ENCODE measurements around the gene SF3A2.

The SF3A2 gene

GRCh38 chr19:2242816-2243215 is 6.2 kb downstream of the SF3A2 start:
- Histone ChIP-seq H3K27ac (no peak overlapping the region), H3K4me3 (no peak overlapping the region)
- DNase-seq (ENCODE audit: low spot score): no peak
- no peak for TF ChIP-seq CTCF (IDR thresholded peaks at IDR 0.05)

GRCh38 chr19:2243274-2244124 is 6.9 kb downstream of the SF3A2 start:
- H3K4me3 ChIP-seq: no peak overlapping the region
- no peak for DNase-seq (ENCODE audit: low spot score)
- H3K27ac ChIP-seq: no peak overlapping the region
- no peak for TF ChIP-seq CTCF (IDR thresholded peaks at IDR 0.05)

- Histone ChIP-seq H3K4me3 (no peak overlapping the region), H3K27ac (no peak overlapping the region)
- DNase-seq (ENCODE audit: low spot score): no peak
- no peak for TF ChIP-seq CTCF (IDR thresholded peaks at IDR 0.05)
These were observed 7.4 kb downstream of the SF3A2 start for GRCh38 chr19:2244125-2244411.

- no peak overlapping the region for H3K27ac ChIP-seq
- TF ChIP-seq CTCF (IDR thresholded peaks at IDR 0.05): no peak
- DNase-seq (ENCODE audit: low spot score): no peak
- H3K4me3 ChIP-seq: no peak overlapping the region
These were observed 7.9 kb downstream of the SF3A2 start for GRCh38 chr19:2244486-2244885.

GRCh38 chr19:2245273-2245672 is 8.6 kb downstream of the SF3A2 start:
- no peak for DNase-seq (ENCODE audit: low spot score)
- Histone ChIP-seq H3K27ac (no peak overlapping the region), H3K4me3 (no peak overlapping the region)
- TF ChIP-seq CTCF (IDR thresholded peaks at IDR 0.05): no peak

- Histone ChIP-seq H3K4me3 (no peak overlapping the region), H3K27ac (no peak overlapping the region)
- TF ChIP-seq CTCF (IDR thresholded peaks at IDR 0.05): no peak
- DNase-seq (ENCODE audit: low spot score): no peak
These were observed 9.5 kb downstream of the SF3A2 start for GRCh38 chr19:2246014-2246620.

GRCh38 chr19:2246801-2247361 is 10.3 kb downstream of the SF3A2 start:
- no peak overlapping the region for H3K27ac ChIP-seq
- TF ChIP-seq CTCF (IDR thresholded peaks at IDR 0.05): no peak
- no peak overlapping the region for H3K4me3 ChIP-seq
- DNase-seq (ENCODE audit: low spot score): no peak

Measured in coronary artery (tissue), 2 donors.